ENCODE measurements around the gene B3GALT4. TPM values are rescaled to one million over a fixed set of nuclear protein-coding genes. Genes with fewer than 3 reads are reported as not detected.

B3GALT4 gene
- total RNA-seq, 2 donors from 2014 or later = 10.1 to 13.0 TPM

DNA sequence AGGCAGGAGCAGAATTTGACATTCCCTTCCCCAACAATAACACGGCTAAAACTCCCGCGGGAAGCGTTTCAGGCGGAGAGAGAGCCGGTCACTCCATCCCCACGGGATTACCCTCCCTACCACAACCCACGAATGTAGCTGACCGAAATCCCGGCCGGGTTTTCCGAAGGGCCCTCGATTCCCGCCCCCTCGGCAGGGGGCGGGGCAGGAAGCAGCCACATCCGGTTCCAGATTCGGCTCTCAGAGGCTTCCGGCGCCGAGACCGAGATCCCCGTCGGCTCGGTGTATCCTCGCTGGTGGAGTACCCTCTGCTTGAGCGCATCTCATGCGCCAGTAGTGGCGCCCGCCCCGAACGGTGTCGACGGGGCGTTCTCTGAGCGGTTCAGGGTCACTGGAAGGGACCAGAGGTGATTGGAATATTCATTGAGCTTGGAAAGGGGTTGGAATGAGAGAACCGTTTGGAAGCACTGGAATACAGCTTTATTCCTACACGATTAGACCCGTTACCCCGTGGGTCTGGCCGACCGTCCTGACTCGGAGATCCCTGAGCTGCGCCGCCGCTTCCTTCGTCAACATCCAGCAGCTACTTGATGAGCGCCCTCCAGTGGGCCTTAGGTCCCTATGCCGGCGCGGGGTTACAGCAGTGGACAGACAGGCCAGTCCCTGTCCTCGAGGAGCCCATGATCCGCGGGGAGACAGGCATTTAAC lies 22.5 kb downstream of the B3GALT4 start:
- Mint-ChIP-seq H3K27me3 (no peaks in the 10 kb centered on the region), H3K27ac (peak overlapping the region; percentile 98), H3K36me3 (ENCODE audit: low read depth) (peaks cover 18% of the 10 kb centered on the region), H3K4me3 (peak overlapping the region; percentile 98), H3K4me1 (peaks cover 38% of the 10 kb centered on the region)
- DNase-seq (peak; percentile 89 to 94 (median 90)), ATAC-seq (peak; percentile 83)
- no peaks in the 10 kb centered on the region for H3K9me3 ChIP-seq (ENCODE audit: control insufficient read depth, low read length, poor library complexity, severe bottlenecking)

DNA sequence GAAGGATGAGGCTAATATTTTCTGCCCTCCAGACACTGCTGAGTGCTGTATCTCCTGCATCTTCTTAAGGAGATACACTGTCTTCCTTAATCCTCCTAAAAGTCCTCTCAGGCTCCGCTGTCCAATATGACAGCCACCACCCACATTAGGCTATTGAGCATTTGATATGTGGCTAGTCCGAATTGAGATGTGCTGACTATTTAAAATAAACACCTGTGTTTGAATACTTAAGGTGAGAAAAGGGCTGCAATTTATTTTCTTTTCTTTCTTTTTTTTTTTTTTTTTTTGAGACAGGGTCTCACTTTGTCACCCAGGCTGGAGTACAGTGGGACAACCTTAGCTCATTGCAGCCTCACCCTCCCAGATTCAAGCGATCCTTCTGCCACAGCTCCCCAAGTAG lies 25.0 kb downstream of the B3GALT4 start:
- H3K9me3 ChIP-seq (ENCODE audit: control insufficient read depth, low read length, poor library complexity, severe bottlenecking) = no peaks in the 10 kb centered on the region
- ATAC-seq (no peak), DNase-seq (no peak)
- Mint-ChIP-seq H3K27ac (peak overlapping the region; percentile 98), H3K4me3 (no peak overlapping the region), H3K36me3 (ENCODE audit: low read depth) (peaks cover 16% of the 10 kb centered on the region), H3K27me3 (no peaks in the 10 kb centered on the region), H3K4me1 (peaks cover 42% of the 10 kb centered on the region)

DNA sequence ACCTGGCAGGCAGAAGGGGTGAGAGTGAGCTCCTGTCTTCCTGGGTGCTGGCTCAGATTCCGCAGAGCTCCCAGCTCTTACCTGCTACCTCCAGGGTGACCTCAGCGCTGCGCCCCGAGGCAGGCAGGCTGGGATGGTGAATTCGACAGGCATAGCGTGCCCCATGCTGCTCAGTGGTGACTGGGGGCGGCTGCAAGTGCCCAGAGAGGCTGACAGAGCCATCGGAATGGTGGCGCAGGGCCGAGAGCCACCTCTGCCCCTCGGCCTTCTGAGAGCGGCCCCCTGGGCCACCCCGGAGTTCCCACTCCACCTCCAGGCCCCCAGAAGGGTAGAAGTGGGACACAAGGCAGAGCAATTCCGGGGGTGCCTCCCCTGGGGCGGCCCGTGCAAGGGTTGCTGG lies 27.3 kb downstream of the B3GALT4 start:
- no peak for DNase-seq
- peak overlapping the region; percentile 89 for H3K27ac Mint-ChIP-seq
- H3K4me1 Mint-ChIP-seq = peaks cover 36% of the 10 kb centered on the region
- no peaks in the 10 kb centered on the region for H3K27me3 Mint-ChIP-seq
- no peaks in the 10 kb centered on the region for H3K9me3 ChIP-seq (ENCODE audit: control insufficient read depth, low read length, poor library complexity, severe bottlenecking)
- peaks cover 16% of the 10 kb centered on the region for H3K36me3 Mint-ChIP-seq (ENCODE audit: low read depth)
- ATAC-seq = no peak
- peak overlapping the region; percentile 49 for H3K4me3 Mint-ChIP-seq

DNA sequence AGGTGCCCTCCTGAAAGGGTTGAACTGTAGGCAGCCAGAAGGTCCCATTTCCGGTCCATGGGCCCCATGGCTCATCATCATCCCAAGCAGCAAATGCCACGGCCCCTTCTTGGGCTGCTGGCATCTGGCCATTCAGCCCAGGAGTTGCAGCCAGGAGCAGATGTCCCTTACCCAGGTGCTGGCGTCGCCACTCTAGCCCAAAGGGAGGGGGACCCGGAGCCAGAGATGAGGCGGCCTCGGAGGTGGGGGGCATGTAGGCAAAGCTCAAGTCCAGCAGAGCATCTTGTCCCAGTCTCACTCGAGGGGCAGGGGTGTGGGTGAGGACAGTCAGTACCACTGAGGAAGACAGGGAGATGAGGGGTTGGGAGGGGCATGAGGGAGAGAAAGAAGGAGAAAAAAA lies 28.1 kb downstream of the B3GALT4 start:
- ATAC-seq (no peak), DNase-seq (no peak)
- Mint-ChIP-seq H3K4me1 (peaks cover 28% of the 10 kb centered on the region), H3K27me3 (no peaks in the 10 kb centered on the region), H3K36me3 (ENCODE audit: low read depth) (peaks cover 9% of the 10 kb centered on the region), H3K27ac (peak overlapping the region; percentile 89), H3K4me3 (peak overlapping the region; percentile 49)
- no peaks in the 10 kb centered on the region for H3K9me3 ChIP-seq (ENCODE audit: control insufficient read depth, low read length, poor library complexity, severe bottlenecking)

DNA sequence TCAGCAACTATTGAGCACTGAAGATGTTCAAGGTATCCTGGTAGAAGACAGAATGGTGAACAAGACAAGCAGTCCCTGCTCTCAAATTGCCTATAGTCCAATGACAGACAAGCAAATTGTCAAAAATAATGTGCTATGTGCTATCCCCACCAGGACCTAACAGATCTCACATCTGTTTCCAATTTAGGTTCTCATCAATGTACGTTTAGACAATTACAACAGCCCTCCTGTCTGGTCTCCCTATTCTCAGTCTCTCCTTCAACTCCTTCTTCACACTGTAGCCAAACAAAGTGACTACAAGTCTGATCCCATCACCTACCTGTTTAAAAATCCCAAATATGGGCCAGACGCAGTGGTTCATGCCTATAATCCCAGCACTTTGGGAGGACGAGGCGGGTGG lies 29.4 kb downstream of the B3GALT4 start:
- DNase-seq (no peak), ATAC-seq (no peak)
- Mint-ChIP-seq H3K4me1 (peaks cover 24% of the 10 kb centered on the region), H3K27me3 (no peaks in the 10 kb centered on the region), H3K4me3 (peak overlapping the region; percentile 52), H3K27ac (peak overlapping the region; percentile 75), H3K36me3 (ENCODE audit: low read depth) (peaks cover 9% of the 10 kb centered on the region)
- no peaks in the 10 kb centered on the region for H3K9me3 ChIP-seq (ENCODE audit: control insufficient read depth, low read length, poor library complexity, severe bottlenecking)

DNA sequence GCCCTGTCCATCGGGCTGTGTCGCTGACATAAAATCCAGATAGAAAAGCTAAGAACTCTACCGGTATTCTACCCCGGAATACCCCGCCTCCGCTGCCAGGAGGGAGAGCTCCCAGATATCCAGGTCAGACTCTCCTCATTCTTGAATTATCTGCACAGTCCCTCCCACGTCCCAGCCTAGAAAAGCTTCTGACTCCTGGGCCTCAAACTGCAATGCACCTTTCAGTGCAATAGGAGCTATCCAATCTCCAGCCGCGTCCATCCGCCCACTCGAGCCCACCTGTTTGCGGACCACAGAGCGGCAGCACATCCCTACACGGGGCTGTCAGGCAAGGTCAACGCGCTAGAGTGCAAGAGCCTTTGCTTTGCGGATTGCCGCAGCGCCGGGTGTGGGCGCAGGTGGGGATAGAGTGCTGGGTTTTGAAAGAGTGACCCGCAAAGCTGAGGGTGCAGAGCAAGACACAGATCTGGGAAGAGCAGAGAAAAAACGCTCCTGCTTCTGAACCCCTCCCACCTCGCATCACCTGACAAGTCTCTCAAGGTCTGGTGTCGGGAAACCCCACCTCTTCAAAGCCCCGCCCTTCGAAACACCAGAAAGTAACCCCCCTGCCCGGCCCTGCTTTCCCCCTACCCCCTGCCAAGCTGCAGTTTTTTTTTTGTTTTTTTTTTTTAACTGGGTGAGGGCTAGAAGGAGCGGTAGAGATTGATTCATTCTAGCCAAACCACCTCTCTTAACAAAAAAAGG lies 35.6 kb downstream of the B3GALT4 start:
- Mint-ChIP-seq H3K36me3 (ENCODE audit: low read depth) (peaks cover 9% of the 10 kb centered on the region), H3K27ac (peak overlapping the region; percentile 99), H3K4me1 (peaks cover 45% of the 10 kb centered on the region), H3K27me3 (no peaks in the 10 kb centered on the region), H3K4me3 (peak overlapping the region; percentile 97)
- peak; percentile 60 for ATAC-seq
- H3K9me3 ChIP-seq (ENCODE audit: control insufficient read depth, low read length, poor library complexity, severe bottlenecking) = no peaks in the 10 kb centered on the region
- peak; percentile 76 to 85 (median 76) for DNase-seq

DNA sequence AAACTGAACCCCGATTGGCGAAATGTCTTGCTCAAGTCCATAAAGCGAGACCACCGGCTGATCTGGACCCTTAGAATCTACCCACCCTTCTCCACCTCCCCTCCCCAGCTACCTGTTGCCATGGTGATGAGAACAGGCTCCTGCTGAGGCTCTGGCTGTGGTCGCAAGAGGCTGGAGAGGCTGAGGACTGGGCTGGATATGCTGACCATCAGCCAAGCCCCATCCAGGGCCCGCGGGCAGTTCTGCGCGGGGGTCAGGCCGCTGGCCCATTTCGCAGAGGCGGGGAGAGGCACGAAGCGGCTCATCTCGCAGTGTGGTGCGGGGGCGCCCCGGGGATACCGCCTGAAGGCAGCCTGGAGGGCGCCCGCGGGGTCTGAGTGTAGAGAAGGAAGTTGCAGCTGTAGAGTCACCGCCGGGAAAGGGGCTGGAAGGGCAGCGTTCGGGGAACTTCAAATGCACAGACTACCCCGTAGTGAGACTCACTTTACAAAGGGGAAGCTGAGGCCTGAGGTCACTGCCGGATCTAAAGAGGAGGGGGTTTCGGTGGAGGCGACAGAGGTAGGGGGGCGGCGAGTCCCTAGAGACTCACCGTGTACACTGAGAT lies 36.3 kb downstream of the B3GALT4 start:
- no peaks in the 10 kb centered on the region for H3K9me3 ChIP-seq (ENCODE audit: control insufficient read depth, low read length, poor library complexity, severe bottlenecking)
- Mint-ChIP-seq H3K4me3 (peak overlapping the region; percentile 97), H3K27ac (peak overlapping the region; percentile 99), H3K27me3 (no peaks in the 10 kb centered on the region), H3K4me1 (peaks cover 48% of the 10 kb centered on the region), H3K36me3 (ENCODE audit: low read depth) (peaks cover 9% of the 10 kb centered on the region)
- ATAC-seq (no peak), DNase-seq (peak in 1 of 3 donors; percentile 25)

DNA sequence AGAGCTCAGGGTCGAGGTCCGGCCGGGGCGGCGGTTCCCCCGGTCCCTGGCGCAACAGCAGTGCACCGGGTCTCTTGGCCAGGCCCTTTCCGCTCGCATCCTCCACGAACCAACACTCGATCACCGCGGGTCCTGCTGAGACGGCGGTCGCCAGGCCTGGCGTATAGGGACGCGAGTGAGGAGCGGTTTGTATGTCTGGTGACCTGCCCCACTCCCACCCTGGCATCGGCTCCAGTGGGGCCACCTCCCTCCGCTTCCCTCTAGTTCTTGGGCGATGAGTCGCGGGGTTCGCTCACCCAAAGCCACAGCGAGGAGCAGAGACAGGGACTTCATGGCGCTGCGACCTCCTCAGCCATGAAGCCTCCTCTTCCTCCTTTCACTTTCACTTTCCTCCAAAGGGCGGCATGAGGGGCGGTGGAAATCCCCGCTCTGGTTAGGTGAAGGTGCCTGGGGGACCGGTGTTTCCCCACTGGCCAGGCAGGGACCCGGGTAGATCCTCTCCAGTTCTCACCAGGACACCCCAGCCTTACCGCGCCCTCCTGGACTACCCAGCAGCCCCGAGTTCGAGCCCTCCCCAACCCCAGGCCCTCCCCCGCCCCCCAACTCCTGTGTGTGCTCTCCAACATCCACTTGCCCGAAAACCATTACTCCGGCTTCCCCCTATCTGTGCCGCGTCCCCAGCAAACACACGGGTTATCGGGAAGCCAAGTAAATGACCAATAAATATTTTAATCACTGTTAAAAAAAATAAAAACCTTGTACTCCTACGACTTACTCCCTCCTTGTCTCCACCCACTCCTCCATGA lies 37.0 kb downstream of the B3GALT4 start, which contains the start of gene TAPBP:
TSS of gene TAPBP (minus strand) at position 370 of the 806 bp plus-strand sequence. CDS start at position 333, 37 bp downstream.
- ATAC-seq (peak; percentile 67), DNase-seq (peak; percentile 76 to 83 (median 83))
- no peaks in the 10 kb centered on the region for H3K27me3 Mint-ChIP-seq
- H3K9me3 ChIP-seq (ENCODE audit: control insufficient read depth, low read length, poor library complexity, severe bottlenecking) = no peaks in the 10 kb centered on the region
- peak within 1 kb of the TSS; percentile 97 for H3K4me3 Mint-ChIP-seq
- H3K4me1 Mint-ChIP-seq = peaks cover 51% of the 10 kb centered on the region
- peaks cover 10% of the 10 kb centered on the region for H3K36me3 Mint-ChIP-seq (ENCODE audit: low read depth)
- peak within 1 kb of the TSS; percentile 99 for H3K27ac Mint-ChIP-seq

DNA sequence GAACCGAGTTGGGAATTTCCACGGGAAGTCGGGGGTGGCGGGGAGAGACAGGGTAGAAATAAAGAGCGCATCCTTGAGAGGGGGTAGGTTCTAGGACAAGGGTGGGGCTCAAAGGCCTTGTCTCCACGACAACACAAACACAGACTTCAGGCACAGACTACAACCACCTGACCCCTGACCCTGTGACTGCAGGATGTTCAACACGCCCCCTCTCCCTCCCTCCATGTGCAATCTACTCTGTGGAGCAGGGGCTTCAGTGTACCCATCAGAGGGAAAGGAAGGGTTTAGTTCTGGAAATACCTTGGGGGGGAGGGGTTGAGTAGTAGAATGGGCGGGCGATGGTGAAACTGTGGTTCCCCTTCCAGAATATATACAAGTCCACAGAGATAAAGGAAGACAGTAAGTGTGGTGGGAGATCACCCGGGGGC lies 37.6 kb downstream of the B3GALT4 start:
- DNase-seq (peak; percentile 58 to 80 (median 64)), ATAC-seq (peak; percentile 68)
- Mint-ChIP-seq H3K36me3 (ENCODE audit: low read depth) (peaks cover 10% of the 10 kb centered on the region), H3K27me3 (no peaks in the 10 kb centered on the region), H3K27ac (peak overlapping the region; percentile 99), H3K4me3 (peak overlapping the region; percentile 97), H3K4me1 (peaks cover 56% of the 10 kb centered on the region)
- H3K9me3 ChIP-seq (ENCODE audit: control insufficient read depth, low read length, poor library complexity, severe bottlenecking) = no peaks in the 10 kb centered on the region

DNA sequence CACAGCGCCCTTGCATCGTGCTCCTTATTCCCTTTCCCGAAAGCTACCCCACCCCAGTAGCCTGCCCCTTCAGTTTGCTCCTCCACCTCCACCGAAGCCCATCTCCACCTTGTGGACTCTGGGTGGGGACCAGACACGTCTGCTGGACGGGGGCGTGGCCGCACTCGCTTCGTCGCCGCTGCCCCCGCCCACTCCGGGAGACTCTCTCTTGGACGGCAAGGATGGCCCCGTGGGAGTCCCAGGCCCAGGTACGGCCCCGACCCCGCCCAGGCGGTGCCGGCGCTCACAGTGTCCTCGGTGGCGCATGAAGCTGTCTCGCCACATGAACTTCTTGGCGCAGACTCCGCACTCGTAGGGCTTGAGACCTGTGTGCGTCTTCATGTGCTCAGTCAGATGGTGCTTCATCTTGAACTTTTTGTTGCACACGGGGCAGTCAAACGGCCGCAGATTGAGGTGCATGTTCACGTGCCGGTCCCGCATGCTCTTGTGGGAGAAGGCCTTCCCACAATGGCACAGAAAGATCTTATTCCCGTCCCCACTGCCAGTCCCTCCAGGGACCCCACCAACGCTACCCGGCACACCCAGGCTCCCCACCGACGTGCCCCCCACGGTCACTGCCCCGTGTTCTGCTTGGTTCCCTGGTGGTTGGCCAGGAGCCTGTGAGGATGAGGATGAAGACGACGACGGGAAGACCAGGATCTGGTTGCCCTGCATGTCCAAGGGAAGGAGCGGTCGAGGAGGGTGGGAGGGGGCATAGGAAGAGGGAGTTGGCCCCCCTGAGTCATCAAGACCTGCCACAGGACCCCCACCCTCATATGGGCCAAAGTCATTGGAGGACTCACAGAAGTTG lies 38.2 kb downstream of the B3GALT4 start:
- ATAC-seq (no peak), DNase-seq (no peak)
- no peaks in the 10 kb centered on the region for H3K9me3 ChIP-seq (ENCODE audit: control insufficient read depth, low read length, poor library complexity, severe bottlenecking)
- peaks cover 61% of the 10 kb centered on the region for H3K4me1 Mint-ChIP-seq
- H3K36me3 Mint-ChIP-seq (ENCODE audit: low read depth) = peaks cover 12% of the 10 kb centered on the region
- no peaks in the 10 kb centered on the region for H3K27me3 Mint-ChIP-seq
- peak overlapping the region; percentile 99 for H3K27ac Mint-ChIP-seq
- peak overlapping the region; percentile 97 for H3K4me3 Mint-ChIP-seq

DNA sequence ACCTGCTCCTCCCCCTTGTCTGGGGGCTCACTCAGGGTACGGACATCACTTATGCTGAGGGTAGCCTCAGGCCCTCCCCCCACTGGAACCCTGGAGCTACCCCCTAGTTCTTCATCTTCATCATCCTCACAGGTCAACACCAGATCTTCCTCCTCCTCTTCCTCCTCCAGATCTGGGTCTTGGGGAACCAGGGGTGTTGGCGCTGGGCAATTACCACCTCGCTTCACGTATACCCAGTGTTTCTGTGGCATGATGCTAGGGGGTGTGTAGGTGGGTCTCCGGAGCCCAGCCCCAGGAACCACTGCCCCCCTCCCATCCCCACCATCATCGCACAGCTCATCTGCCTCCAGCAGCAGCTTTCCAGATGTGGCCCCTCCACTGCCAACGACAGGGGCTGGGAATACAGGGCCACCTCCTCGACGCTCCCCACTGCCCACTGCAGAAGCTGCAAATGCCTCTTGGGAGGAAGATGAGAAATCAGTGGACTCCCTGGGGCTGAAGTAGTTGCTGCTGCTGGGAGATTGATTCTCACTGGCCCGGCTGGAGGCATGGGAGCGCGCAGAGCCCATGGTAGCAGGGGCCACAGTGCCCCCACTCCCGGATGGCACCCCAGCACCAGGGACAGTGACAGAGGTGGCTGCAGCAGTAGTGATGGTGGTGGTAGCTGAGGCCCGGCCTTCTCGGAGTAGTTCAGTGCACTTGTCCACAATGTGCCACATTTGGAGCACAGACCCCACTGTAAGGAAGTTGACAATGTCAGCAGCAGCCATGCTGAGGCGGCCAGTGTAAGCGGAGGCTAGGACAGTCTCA lies 39.1 kb downstream of the B3GALT4 start:
- Mint-ChIP-seq H3K4me3 (peak overlapping the region; percentile 97), H3K4me1 (peaks cover 62% of the 10 kb centered on the region), H3K27me3 (no peaks in the 10 kb centered on the region), H3K36me3 (ENCODE audit: low read depth) (peaks cover 12% of the 10 kb centered on the region), H3K27ac (peak overlapping the region; percentile 99)
- DNase-seq = no peak
- ATAC-seq = no peak
- H3K9me3 ChIP-seq (ENCODE audit: control insufficient read depth, low read length, poor library complexity, severe bottlenecking) = no peaks in the 10 kb centered on the region
